Ascending aorta (tissue), 1 donor: ENCODE measurements around the gene COX7B2. TPM values are rescaled to one million over a fixed set of nuclear protein-coding genes. Genes with fewer than 3 reads are reported as not detected.

ENCODE experiments used
- total RNA-seq: library from RNA; depleted of rRNA; stranded (reverse); fragments of >200 nt; gene quantifications from one replicate; pipeline ENCODE4 v1.1.0, GENCODE V29; 2016

Gene COX7B2
- total RNA-seq, 1 donor from 2014 or later, result not detected

Other genes starting within 250 kb of the COX7B2 start
- 0.11 TPM for gene GABRA4, start 84.3 kb upstream of the COX7B2 start, total RNA-seq
- 0.53 TPM for gene GABRB1, start 122.3 kb upstream of the COX7B2 start, total RNA-seq